ENCODE data around the gene PCDHGA11.
"Not testable (repeated sequence)": the region's sequence is repeated elsewhere in the genome, so short reads cannot be mapped to it uniquely, and the experiment has no call there.

PCDHGA11 gene

DNA sequence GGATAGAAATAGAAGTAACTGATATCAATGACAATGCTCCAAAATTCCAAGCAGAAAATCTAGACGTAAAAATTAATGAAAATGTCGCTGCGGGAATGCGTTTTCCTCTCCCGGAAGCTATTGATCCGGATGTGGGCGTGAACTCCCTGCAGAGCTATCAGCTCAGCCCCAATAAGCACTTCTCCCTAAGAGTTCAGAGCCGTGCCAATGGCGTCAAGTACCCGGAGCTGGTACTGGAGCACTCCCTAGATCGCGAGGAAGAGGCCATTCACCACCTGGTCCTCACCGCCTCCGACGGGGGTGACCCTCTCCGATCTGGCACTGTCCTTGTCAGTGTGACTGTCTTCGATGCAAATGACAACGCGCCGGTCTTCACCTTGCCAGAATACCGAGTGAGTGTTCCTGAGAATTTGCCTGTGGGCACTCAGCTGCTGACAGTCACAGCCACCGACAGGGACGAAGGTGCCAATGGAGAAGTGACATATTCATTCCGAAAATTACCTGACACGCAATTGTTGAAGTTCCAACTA, 7.2 kb upstream of the PCDHGA11 start:
- no peak for TF ChIP-seq GATA3 (IDR thresholded peaks at IDR 0.05; ENCODE audit: low read depth, low read length)
- no peak for TF ChIP-seq GATA2 (IDR thresholded peaks at IDR 0.05; ENCODE audit: low read depth, low read length)

DNA sequence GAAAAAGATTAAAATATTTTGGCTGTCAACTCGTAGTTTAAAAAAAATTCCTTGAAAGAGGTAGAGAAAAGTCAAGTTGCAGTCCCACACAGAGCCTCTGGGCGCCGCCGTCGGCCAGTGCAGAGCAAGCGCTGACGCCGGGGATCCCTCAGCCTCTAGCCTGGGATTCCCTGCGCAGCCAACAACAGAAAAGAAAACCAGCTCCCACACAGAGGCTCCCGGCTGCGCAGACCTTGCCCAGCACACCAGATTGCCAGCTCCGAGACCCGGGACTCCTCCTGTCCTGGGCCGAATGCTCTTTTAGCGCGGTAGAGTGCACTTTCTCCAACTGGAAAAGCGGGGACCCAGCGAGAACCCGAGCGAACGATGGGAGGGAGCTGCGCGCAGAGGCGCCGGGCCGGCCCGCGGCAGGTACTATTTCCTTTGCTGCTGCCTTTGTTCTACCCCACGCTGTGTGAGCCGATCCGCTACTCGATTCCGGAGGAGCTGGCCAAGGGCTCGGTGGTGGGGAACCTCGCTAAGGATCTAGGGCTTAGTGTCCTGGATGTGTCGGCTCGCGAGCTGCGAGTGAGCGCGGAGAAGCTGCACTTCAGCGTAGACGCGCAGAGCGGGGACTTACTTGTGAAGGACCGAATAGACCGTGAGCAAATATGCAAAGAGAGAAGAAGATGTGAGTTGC, 3.2 kb upstream of the PCDHGA11 start, which contains the start of gene PCDHGB7:
Gene PCDHGB7, plus strand, starts transcription at position 184 of the 679 bp plus-strand sequence. Its CDS starts 183 bp downstream, at position 367.
- TF ChIP-seq GATA3, GATA2 (IDR thresholded peaks at IDR 0.05; ENCODE audit: low read depth, low read length): not testable (repeated sequence)

DNA sequence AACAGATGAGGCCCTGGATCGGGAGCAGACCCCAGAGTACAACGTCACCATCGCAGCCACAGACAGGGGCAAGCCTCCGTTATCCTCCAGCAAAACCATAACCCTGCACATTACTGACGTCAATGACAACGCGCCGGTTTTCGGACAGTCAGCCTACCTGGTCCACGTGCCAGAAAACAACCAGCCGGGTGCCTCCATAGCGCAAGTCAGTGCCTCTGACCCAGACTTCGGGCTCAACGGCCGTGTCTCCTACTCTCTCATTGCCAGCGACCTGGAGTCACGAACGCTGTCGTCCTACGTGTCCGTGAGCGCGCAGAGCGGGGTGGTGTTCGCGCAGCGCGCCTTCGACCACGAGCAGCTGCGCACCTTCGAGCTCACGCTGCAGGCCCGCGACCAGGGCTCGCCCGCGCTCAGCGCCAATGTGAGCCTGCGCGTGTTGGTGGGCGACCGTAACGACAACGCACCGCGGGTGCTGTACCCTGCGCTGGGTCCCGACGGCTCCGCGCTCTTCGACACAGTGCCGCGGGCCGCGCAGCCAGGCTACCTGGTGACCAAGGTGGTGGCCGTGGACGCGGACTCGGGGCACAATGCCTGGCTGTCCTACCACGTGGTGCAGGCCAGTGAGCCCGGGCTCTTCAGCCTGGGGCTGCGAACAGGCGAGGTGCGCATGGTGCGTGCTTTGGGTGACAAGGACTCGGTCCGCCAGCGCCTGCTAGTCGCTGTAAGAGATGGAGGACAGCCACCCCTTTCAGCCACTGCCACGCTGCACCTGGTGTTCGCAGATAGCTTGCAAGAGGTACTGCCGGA, 1.6 kb upstream of the PCDHGA11 start:
- TF ChIP-seq GATA2 (IDR thresholded peaks at IDR 0.05; ENCODE audit: low read depth, low read length) (no peak), GATA3 (IDR thresholded peaks at IDR 0.05; ENCODE audit: low read depth, low read length) (no peak)

DNA sequence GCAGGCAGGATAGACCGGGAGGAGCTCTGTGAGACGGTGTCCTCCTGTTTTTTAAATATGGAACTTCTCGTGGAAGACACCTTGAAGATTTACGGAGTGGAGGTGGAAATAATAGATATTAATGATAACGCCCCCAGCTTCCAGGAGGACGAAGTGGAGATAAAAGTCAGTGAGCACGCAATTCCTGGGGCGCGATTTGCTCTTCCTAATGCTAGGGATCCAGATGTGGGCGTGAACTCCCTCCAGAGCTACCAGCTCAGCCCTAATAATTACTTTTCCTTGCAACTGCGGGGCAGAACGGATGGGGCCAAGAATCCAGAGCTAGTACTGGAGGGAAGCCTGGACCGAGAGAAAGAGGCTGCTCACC, 621 bp downstream of the PCDHGA11 start:
- TF ChIP-seq GATA2 (IDR thresholded peaks at IDR 0.05; ENCODE audit: low read depth, low read length) = no peak
- no peak for TF ChIP-seq GATA3 (IDR thresholded peaks at IDR 0.05; ENCODE audit: low read depth, low read length)

DNA sequence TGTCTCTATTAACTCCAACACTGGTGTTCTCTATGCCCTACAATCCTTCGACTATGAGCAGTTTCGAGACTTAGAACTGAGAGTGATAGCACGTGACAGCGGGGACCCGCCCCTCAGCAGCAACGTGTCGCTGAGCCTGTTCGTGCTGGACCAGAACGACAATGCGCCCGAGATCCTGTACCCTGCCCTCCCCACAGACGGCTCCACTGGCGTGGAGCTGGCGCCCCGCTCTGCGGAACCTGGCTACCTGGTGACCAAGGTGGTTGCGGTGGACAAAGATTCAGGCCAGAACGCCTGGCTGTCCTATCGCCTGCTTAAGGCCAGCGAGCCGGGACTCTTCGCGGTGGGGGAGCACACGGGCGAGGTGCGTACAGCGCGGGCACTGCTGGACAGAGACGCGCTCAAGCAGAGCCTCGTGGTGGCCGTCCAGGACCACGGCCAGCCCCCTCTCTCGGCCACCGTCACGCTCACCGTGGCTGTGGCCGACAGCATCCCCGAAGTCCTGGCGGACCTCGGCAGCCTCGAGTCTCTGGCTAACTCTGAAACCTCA, 2.0 kb downstream of the PCDHGA11 start:
- TF ChIP-seq GATA2 (IDR thresholded peaks at IDR 0.05; ENCODE audit: low read depth, low read length) (no peak), GATA3 (IDR thresholded peaks at IDR 0.05; ENCODE audit: low read depth, low read length) (no peak)

DNA sequence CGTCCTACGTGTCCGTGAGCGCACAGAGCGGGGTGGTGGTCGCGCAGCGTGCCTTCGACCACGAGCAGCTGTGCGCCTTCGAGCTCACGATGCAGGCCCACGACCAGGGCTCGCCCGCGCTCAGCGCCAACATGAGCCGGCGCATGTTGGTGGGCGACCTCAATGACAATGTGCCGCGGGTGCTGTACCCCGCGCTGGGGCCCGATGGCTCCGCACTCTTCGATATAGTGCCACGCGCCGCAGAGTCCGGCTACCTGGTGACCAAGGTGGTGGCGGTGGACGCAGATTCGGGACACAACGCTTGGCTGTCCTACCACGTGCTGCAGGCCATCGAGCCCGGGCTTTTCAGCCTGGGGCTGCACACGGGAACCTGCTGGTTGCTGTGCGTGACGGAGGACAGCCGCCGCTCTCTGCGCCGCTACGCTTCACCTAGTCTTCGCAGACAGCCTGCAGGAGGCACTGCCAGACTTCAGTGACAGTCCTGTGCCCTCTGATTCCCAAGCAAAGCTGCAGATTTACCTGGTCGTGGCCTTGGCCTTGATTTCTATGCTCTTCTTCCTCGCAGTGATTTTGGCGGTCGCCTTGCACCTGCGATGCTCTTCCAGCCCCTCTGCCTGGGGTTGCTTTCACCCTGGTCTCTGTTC, 7.1 kb downstream of the PCDHGA11 start:
- TF ChIP-seq GATA2 (IDR thresholded peaks at IDR 0.05; ENCODE audit: low read depth, low read length) (no peak), GATA3 (IDR thresholded peaks at IDR 0.05; ENCODE audit: low read depth, low read length) (no peak)

DNA sequence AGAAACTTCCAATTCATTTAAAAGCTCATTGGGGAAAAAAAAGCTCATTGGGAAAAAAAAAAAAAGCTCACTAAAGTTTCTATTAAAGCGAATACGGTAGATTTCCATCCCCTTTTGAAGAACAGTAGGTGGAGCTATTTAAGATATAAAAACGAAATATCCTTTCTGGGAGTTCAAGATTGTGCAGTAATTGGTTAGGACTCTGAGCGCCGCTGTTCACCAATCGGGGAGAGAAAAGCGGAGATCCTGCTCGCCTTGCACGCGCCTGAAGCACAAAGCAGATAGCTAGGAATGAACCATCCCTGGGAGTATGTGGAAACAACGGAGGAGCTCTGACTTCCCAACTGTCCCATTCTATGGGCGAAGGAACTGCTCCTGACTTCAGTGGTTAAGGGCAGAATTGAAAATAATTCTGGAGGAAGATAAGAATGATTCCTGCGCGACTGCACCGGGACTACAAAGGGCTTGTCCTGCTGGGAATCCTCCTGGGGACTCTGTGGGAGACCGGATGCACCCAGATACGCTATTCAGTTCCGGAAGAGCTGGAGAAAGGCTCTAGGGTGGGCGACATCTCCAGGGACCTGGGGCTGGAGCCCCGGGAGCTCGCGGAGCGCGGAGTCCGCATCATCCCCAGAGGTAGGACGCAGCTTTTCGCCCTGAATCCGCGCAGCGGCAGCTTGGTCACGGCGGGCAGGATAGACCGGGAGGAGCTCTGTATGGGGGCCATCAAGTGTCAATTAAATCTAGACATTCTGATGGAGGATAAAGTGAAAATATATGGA, 9.7 kb downstream of the PCDHGA11 start, which contains the start of gene PCDHGA12:
Gene PCDHGA12, plus strand, starts transcription at position 176 of the 782 bp plus-strand sequence. Its CDS starts 253 bp downstream, at position 429.
- TF ChIP-seq GATA2 (IDR thresholded peaks at IDR 0.05; ENCODE audit: low read depth, low read length) (no peak), GATA3 (IDR thresholded peaks at IDR 0.05; ENCODE audit: low read depth, low read length) (no peak)

DNA sequence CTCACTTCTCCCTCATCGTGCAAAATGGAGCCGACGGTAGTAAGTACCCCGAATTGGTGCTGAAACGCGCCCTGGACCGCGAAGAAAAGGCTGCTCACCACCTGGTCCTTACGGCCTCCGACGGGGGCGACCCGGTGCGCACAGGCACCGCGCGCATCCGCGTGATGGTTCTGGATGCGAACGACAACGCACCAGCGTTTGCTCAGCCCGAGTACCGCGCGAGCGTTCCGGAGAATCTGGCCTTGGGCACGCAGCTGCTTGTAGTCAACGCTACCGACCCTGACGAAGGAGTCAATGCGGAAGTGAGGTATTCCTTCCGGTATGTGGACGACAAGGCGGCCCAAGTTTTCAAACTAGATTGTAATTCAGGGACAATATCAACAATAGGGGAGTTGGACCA, 10.4 kb downstream of the PCDHGA11 start:
- TF ChIP-seq GATA2 (IDR thresholded peaks at IDR 0.05; ENCODE audit: low read depth, low read length) = no peak
- no peak for TF ChIP-seq GATA3 (IDR thresholded peaks at IDR 0.05; ENCODE audit: low read depth, low read length)

DNA sequence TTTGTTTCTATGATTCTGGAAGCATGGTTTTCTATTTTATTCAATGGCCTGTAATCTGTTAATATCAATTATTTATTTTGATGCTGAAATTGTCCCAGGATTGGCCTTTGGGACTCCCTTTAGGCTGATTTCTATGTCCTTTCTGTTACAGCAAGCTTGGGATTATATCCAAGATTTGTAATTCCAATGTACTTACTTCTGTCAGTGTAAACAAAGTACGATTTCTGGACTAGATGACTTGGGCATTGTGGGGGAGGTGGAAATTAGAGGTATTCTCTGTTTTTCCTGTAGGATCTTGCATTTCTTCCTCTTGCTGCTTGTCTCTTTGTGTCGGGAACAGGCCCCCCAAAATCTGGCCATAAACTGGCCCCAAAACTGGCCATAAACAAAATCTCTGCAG, 13.2 kb downstream of the PCDHGA11 start:
- TF ChIP-seq GATA3 (IDR thresholded peaks at IDR 0.05; ENCODE audit: low read depth, low read length) (no peak), GATA2 (IDR thresholded peaks at IDR 0.05; ENCODE audit: low read depth, low read length) (no peak)

DNA sequence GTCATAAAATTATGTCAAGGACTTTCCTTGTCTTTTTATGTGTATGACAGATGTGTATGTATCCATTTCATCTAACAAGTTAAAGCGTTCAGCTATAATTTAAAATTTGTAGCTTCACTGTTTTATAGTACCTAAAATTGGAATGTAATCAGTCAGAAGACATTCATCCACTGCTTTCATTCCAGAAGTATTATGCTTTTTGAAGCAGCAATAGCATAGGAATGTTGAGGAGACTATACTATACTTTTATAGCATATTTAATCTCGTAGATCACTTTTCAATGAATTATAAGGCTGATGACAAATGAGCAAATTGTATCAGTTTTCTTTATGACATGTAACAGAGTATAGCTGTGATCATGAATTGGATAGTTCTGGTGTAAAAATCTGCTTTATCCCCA, 16.4 kb downstream of the PCDHGA11 start:
- TF ChIP-seq GATA3 (IDR thresholded peaks at IDR 0.05; ENCODE audit: low read depth, low read length) = no peak
- TF ChIP-seq GATA2 (IDR thresholded peaks at IDR 0.05; ENCODE audit: low read depth, low read length) = no peak

DNA sequence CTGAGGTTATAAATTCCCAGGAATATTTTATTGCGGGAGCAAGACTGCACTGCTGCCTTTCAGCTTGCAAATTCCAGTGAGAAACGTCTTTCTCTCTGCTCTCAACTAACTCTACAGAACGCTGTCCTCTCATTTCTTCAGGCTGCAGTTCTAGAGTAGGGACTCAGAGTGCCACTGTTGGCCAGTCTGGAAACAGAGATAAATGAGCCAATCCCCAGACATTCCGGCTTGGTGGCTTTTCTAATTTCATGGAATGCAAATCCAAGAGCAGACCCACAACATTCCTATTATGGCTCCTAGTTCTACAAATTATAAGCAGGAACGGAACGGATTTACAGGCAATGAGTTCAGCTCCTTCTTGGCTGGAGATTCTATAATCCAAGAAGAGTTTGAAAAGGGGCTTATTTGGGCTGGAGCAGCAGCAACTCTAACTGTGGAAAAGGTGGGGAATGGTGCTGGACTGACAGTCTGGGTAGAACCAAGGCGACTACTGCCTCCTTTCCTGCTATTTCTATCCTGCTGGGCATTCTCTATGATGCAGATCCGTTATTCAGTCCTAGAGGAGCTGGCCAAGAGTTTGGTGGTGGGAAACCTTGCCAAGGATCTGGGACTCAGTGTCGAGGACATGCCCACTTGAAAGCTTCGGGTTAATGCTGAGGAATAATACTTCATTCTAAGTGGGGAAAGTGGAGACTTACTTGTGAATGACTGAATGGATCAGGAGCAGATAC, 18.7 kb downstream of the PCDHGA11 start:
- TF ChIP-seq GATA3 (IDR thresholded peaks at IDR 0.05; ENCODE audit: low read depth, low read length) (no peak), GATA2 (IDR thresholded peaks at IDR 0.05; ENCODE audit: low read depth, low read length) (no peak)

DNA sequence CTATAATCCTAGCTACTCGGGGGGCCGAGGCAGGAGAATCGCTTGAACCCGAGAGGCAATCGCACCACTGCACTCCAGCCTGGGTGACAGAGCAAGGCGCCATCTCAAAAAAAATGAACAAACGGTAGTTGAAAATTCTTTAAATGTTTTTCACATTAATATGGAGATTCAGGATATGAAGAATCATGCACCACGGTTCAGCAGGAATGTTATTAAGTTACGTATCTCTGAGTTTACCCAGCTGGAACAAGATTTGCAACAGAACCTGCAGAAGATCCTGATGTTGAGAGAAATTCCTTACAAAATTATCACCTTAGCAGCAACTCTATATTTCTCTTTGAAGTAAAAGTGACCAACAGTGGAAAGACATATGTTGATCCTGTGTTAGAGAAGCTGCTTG, 19.5 kb downstream of the PCDHGA11 start:
- TF ChIP-seq GATA3 (IDR thresholded peaks at IDR 0.05; ENCODE audit: low read depth, low read length) = no peak
- TF ChIP-seq GATA2 (IDR thresholded peaks at IDR 0.05; ENCODE audit: low read depth, low read length) = no peak
